ENCODE data around the gene SHISA6.
"Not testable (repeated sequence)": the region's sequence is repeated elsewhere in the genome, so short reads cannot be mapped to it uniquely, and the experiment has no call there.

SHISA6 gene

GRCh38 chr17:11303773-11304394 lies 62.9 kb downstream of the SHISA6 start:
- DNase-seq, result no peak

GRCh38 chr17:11304568-11304967 lies 63.6 kb downstream of the SHISA6 start:
- DNase-seq, result no peak

- no peak for DNase-seq
Observed at GRCh38 chr17:11305524-11305923, 64.5 kb downstream of the SHISA6 start.

GRCh38 chr17:11308531-11308930 lies 67.5 kb downstream of the SHISA6 start:
- no peak for DNase-seq

GRCh38 chr17:11309033-11309432 lies 68.0 kb downstream of the SHISA6 start:
- no peak for DNase-seq

- no peak for DNase-seq
Observed at GRCh38 chr17:11309850-11310249, 68.8 kb downstream of the SHISA6 start.

- DNase-seq, result not testable (repeated sequence)
Observed at GRCh38 chr17:11316451-11316850, 75.4 kb downstream of the SHISA6 start.

GRCh38 chr17:11318207-11318606 lies 77.2 kb downstream of the SHISA6 start:
- no peak for DNase-seq

DNA sequence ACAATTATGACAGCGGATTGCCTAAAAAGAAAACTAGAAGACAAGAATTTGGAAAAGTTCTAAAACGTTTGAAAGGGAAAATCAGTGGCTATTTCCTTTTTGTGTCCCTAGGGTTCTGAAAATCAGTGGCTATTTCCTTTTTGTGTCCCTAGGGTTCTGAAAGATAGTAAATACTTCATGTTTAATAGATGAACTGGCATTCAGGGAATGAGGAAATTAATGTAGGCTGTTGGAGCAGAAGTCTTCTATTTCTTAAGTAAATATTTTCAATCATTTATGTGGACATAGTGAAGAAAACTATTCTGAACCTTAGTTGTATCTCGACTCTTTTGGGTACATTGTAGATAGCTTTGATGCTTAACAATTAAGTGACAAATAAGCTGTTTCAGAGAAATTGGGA lies 78.9 kb downstream of the SHISA6 start:
- DNase-seq, result no peak

DNA sequence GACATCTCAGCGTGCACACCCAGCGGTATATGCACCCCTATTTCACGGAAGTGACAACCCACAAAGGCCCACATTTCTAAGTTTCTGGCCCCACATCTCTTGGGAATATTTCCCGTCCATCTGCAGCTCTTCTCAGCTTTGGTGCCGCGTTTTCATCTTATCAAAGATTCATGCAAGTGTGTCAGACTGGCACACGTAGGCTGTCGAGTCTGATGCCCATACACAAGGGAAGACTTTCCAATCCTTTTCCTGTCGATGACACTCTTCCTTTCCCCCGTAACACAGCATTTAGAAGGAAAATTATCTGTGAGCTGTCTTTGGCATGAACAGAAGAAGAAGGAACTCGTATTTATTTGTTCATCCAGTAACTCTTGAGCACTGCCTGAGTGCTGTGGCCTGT lies 83.0 kb downstream of the SHISA6 start:
- no peak for DNase-seq

DNA sequence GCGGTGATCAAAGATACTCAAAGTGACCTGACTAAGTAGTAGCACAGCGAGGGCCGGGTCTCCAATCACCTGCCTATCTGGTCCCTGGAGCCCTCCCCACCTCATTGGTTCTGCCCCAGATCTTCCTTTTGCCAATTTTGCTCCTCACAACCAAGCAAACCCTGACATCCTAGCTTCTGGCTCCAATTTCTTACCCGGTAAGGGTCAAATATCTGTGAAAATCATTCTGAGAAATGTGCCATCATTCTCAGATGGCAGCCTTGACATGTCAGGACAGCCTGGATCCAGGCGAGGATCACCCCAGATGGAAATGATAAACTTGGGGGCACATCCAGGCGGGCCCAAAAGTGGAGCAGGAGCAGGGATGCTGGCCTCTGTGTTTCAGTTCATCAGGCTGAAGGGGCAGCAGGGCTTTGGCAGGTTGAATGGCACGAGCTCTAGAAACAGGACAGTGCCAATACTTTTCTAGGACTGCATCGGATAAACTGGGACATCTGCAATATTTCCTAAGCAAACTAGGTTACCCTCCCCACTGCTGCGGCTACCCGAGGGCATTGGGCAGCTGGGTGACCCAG lies 83.9 kb downstream of the SHISA6 start:
- no peak for DNase-seq

DNA sequence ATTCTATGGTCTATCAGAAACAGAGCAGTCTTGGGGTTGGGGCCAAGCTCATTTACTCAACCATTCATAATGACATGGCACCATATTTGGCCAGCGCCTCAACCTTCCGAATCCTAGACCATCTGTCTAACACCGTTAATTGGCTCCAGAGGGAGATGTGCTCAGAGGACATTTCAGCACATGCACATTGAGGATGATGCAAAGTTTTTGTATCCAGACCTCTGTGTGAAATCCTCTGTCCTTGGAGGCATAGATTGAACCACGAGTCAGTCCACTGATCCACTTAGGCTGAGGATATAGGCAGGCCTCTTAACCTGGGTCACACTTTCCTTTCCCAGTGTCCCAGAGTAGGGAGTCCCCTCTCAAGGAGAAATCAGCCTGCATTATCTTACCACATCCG lies 85.5 kb downstream of the SHISA6 start:
- DNase-seq, result no peak

- no peak for DNase-seq
Observed at GRCh38 chr17:11328770-11329169, 87.8 kb downstream of the SHISA6 start.

- no peak for DNase-seq
Observed at GRCh38 chr17:11330006-11330405, 89.0 kb downstream of the SHISA6 start.

DNA sequence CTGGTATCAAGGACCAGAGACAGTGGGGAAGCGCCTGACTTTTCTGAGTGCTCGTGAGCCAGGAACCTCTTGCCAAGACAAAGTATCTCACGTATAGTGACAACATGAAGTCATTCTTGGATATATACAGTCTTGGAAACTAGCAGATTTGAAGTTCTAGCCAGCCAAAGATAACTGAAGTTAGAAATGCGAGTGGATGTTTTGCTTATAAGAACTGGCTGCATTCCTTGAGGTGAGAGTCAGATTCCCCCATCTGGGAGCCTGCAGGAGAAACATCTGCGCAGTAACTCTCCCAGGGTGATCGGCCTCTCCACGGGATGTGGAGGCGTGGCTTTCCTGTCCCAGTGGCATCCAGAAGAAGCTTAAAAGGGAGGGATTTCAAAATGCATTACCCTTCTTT lies 89.8 kb downstream of the SHISA6 start:
- DNase-seq, result no peak

GRCh38 chr17:11331547-11332513 lies 90.8 kb downstream of the SHISA6 start:
- DNase-seq, result no peak

- DNase-seq, result no peak
Observed at GRCh38 chr17:11332706-11333105, 91.7 kb downstream of the SHISA6 start.

GRCh38 chr17:11334493-11334892 lies 93.5 kb downstream of the SHISA6 start:
- DNase-seq, result no peak

DNA sequence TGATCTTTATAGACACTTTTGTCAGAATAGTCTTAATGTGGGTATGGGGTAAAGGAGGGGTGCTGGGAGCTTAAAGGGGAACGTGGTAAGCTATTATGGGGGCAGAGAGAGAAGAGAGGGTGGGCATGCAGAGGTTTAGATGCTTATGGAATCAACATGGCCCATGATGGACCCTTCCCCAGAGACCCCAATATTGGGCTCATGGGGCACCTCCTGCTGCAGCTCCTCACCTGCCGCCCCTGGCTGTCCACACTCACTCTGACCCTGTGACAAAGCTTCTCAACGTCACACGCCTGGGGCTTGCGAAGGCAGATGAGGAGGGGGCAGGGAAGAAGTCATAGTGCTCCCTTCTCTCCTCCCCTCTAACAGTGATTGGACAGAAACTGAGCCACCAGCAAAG lies 95.3 kb downstream of the SHISA6 start:
- DNase-seq, result no peak

GRCh38 chr17:11340803-11341202 lies 99.8 kb downstream of the SHISA6 start:
- DNase-seq, result no peak

DNA sequence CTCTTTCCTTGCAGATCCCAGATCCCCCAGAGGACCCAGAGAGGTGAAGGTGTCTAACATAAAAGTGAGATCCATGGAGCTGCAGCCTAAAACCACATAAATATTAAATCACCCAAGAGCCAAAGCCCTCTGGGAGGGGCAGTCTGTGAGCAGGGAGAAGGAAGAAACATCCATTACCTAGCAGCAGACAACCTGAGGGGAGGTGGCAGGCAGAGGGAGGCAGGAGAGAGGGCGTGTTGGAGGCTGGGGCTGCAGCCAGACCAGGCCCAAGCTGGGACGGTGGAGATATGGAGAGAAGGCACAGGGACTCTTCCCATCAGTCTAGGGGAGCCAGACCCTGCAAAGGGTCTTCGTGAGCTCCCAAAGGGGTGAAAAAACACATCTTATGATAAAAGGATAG lies 101.1 kb downstream of the SHISA6 start:
- DNase-seq, result no peak

DNA sequence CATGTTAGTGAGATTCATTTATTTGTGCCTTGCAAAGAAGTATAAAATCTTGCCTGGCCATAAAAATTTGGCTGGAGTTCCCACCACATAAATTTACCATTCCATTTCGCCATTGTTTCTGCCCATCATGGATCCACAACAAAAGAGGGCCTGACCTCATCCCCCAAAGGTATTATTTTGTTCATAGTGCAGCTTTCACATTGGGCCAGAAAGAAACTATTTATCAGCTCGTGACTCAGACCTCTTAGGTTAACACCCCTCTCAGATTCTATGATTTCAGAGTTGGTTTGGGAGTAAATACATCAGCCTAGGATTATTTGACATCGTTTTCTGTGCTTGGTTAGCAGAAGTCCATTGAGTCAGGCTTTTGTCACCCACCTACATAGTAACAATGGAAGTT lies 108.1 kb downstream of the SHISA6 start:
- DNase-seq, result no peak

GRCh38 chr17:11351479-11351878 lies 110.5 kb downstream of the SHISA6 start:
- no peak for DNase-seq

DNA sequence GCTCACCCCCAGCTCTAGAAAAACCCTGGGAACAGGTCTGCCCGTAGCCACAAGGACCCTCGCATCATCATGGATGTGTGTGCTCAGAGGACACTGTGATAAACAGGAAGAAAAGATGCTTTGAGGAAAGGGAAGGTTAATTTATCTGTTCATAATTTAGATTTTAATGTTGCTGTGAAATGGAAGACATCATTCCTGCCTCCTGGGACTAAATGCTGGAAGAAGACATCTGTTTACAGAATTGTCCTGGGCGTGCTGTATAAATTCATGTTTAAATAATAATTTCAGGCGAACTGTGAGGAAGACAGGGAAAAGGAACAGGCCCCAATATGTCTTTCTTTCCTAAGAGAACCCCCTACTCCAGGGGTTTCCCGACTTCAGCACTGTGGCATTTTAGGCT lies 112.6 kb downstream of the SHISA6 start:
- DNase-seq, result no peak

Measured in HCEC 1CT (cell line).